Esophagus muscularis mucosa (tissue), 4 donors: ENCODE results near the gene INTS3. TPM values are rescaled to one million over a fixed set of nuclear protein-coding genes. Genes with fewer than 3 reads are reported as not detected.
A peak's percentile ranks its signal among the peaks of the same experiment; 100 is the strongest.

Experiments
- DNase-seq: peaks from one replicate; pipeline ENCODE4 v3.0.0-alpha.2; 2017; ENCODE audit errors: extremely low spot score
- H3K27ac ChIP-seq, 4 donors: fragments of 200-600 bp; sonication (generic); replicated peaks in 1 of 4; 1 replicate in 3 of 4; 2 replicates in 1 of 4; pipeline ENCODE4 v1.5.1; 2016 to 2019; ENCODE audit warnings: mild to moderate bottlenecking in 1 of 4
- H3K27me3 ChIP-seq, 4 donors: fragments of 200-600 bp; sonication (generic); one replicate each; pipeline versions ENCODE4 v1.5.1 to v1.6.0; 2016 to 2019
- H3K36me3 ChIP-seq, 4 donors: fragments of 200-600 bp; sonication (generic); one replicate each; pipeline ENCODE4 v1.5.1; 2016 to 2019
- H3K4me1 ChIP-seq, 4 donors: fragments of 200-600 bp; sonication (generic); one replicate each; pipeline ENCODE4 v1.5.1; 2016 to 2019
- H3K4me3 ChIP-seq, 4 donors: fragments of 200-600 bp; sonication (generic); 1 replicate in 2 of 4; 2 replicates in 2 of 4; pipeline ENCODE4 v1.5.1; 2016 to 2019; ENCODE audit warnings: mild to moderate bottlenecking in 4 of 4, moderate library complexity in 1 of 4
- H3K9me3 ChIP-seq, 4 donors: fragments of 200-600 bp; sonication (generic); 1 replicate in 3 of 4; 2 replicates in 1 of 4; pipeline ENCODE4 v1.5.1; 2016 to 2019
- EP300 ChIP-seq: sonication (generic); formaldehyde crosslinking; IDR thresholded peaks from one replicate; pipeline ENCODE4 v1.6.1; 2017; ENCODE audit warnings: antibody characterized with exemption
- POLR2A ChIP-seq: fragments of 450-650 bp; IDR thresholded peaks from one replicate; pipeline ENCODE4 v1.6.1; 2017; ENCODE audit warnings: antibody characterized with exemption, moderate library complexity, mild to moderate bottlenecking, low read depth
- POLR2AphosphoS5 ChIP-seq, 2 donors: sonication (generic); formaldehyde crosslinking; IDR thresholded peaks; one replicate each; pipeline ENCODE4 v1.6.1; 2017; ENCODE audit warnings: antibody characterized with exemption in 2 of 2
- WGBS: methylation state at CpG from one replicate; pipeline ENCODE4 v1.1.5; 2018; 5-methylcytosine and 5-hydroxymethylcytosine counted together
- intact Hi-C: fragments of 100-400 bp; cut with DNase I; formaldehyde crosslinking; loops from one replicate; pipeline ENCODE4 v1.15.1; 2023
- total RNA-seq, 4 donors: library from RNA; depleted of rRNA; stranded (reverse); fragments of >200 nt; gene quantifications; one replicate each; pipeline versions ENCODE4 v1.1.0 to v1.2.1, GENCODE V29; 2016
- TF ChIP-seq, protein P1 (sequence below), 3 experiments: fragments of 200-600 bp in 2 of 3; fragments of 450-650 bp in 1 of 3; sonication (generic) in 2 of 3; IDR thresholded peaks; one replicate each; pipeline ENCODE4 v1.5.1; 2017 to 2019; ENCODE audit warnings: antibody characterized with exemption in 3 of 3, mild to moderate bottlenecking in 2 of 3, moderate library complexity in 1 of 3

The INTS3 gene
- total RNA-seq, 4 donors from 2014 or later = 32.3 to 45.5 (median 38.9) TPM

DNA sequence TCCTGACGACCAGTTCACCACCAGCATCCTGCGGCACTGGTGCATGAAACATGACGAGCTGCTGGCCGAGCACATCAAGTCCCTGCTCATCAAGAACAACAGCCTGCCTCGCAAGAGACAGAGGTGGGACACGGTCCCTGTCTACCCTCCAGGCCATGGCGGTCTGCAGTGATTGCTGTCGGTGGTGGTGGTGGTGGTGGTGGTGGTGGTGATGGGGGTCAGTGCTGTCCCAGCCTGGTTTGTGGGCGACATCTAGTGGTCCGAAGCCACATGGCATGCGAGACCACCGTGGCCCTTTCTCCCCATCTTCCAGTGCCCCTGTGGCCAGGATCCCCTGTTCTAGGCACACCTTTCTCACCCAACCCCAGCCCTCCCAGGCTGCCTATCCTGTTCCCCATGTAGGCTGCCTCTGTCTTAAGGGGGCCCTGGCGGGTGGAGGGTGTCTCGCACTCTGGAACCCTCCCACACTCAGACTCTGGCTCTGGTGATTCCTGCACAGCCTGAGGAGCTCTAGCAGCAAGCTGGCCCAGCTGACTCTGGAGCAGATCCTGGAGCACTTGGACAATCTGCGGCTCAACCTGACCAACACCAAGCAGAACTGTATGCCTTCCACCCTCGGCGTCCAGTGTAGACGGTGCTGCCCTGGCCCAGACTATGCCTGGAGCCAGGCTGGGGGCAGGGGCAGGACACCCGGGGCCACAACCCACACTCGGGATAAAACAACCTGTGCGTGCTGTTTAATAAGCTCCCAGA, 44.2 kb downstream of the INTS3 start:
- H3K27ac ChIP-seq = peak overlapping the region; percentile 23 to 93 (median 45)
- TF ChIP-seq, protein P1, sequence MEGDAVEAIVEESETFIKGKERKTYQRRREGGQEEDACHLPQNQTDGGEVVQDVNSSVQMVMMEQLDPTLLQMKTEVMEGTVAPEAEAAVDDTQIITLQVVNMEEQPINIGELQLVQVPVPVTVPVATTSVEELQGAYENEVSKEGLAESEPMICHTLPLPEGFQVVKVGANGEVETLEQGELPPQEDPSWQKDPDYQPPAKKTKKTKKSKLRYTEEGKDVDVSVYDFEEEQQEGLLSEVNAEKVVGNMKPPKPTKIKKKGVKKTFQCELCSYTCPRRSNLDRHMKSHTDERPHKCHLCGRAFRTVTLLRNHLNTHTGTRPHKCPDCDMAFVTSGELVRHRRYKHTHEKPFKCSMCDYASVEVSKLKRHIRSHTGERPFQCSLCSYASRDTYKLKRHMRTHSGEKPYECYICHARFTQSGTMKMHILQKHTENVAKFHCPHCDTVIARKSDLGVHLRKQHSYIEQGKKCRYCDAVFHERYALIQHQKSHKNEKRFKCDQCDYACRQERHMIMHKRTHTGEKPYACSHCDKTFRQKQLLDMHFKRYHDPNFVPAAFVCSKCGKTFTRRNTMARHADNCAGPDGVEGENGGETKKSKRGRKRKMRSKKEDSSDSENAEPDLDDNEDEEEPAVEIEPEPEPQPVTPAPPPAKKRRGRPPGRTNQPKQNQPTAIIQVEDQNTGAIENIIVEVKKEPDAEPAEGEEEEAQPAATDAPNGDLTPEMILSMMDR (IDR thresholded peaks at IDR 0.05) = peak; percentile 38 to 58 (median 46)
- no peak for TF ChIP-seq EP300
- no peak overlapping the region for H3K4me3 ChIP-seq
- H3K9me3 ChIP-seq = no peaks in the 10 kb centered on the region
- no peaks in the 10 kb centered on the region for H3K27me3 ChIP-seq
- H3K4me1 ChIP-seq = peaks cover 63 to 72% (median 65%) of the 10 kb centered on the region in 4 donors
- intact Hi-C loops = no loop called here
- 68% methylated on average over 9 of the region's 21 CpGs for WGBS
- peaks cover 19 to 68% (median 62%) of the 10 kb centered on the region in 4 donors for H3K36me3 ChIP-seq
- no peak for DNase-seq

DNA sequence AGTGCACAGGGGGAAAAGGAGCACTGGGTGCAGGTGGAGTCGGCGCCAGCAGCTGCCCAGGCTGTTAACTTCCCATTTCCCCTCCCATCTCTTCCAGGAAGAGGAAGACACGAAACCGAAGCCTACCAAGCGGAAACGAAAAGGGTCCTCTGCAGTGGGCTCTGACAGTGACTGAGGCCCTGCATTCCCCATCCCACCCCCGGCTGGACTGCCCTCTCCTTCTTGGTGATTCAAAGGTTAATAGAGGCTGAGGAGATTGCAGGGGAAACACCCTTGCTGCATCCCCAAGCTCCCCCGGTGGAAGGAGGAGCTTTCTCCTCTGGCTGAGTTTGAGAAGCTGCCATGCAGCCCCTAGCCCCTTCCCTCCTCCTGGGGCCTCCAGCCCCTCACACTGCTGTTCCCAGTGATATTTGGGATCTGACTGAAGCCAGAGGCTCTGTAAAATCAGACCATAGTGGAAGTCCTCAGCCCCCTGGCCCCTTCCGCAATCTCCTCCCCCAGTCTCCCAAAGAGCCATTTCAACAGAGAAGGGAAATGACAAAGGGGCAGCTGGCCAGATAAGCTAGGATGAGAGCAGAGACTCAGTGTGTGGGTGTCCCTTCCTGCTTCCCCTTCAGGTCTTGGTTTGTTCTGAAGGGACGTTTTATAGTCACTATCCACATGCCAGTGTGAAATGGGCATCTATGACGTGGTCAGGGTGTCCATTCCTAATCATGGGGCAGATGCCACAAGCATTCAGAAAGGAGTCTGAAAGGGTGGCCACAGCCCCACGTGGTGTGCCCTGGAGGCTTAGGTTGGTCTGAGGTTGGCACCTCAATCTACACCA, 45.5 kb downstream of the INTS3 start:
- Histone ChIP-seq H3K27ac (peak overlapping the region; percentile 87 to 95 (median 91)), H3K27me3 (no peaks in the 10 kb centered on the region), H3K36me3 (peaks cover 8 to 55% (median 49%) of the 10 kb centered on the region in 4 donors), H3K9me3 (no peaks in the 10 kb centered on the region), H3K4me1 (peaks cover 76 to 85% (median 78%) of the 10 kb centered on the region in 4 donors), H3K4me3 (no peak overlapping the region)
- intact Hi-C loops = no loop called here
- no peak for DNase-seq
- WGBS = 71% methylated on average over 11 of the region's 12 CpGs
- TF ChIP-seq, protein P1 (IDR thresholded peaks at IDR 0.05) = no peak
- TF ChIP-seq EP300 (no peak), POLR2A (no peak), POLR2AphosphoS5 (IDR thresholded peaks at IDR 0.05) (no peak)

DNA sequence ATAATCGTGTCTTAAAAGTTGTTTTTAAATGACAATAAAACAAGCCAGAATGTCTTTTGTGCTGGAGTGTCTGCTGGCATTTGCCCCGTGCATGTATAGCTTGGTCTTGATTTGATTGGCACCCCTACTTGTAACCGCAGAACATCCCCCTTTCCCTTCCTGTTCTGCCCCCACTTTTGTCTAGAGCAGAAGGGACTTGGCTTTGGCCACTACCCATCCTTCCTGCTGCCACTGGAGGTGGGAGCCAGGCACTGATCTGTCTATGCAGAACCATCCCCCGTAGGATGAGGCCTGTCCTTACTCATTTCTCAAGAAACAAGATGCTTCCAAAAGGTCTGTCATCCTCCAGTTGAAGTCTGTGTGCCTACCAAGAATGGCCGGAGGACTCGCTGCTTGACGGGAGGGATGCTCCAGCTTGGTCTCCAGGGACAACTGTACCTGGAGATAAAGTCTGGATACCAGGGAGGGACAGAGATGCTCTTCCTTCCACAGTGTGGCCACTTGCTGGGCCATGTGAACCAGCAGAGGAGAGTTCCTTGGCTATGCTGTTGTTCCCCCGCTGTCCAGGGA, 46.3 kb downstream of the INTS3 start:
- peak overlapping the region; percentile 87 to 95 (median 91) for H3K27ac ChIP-seq
- H3K4me1 ChIP-seq = peaks cover 80 to 88% (median 84%) of the 10 kb centered on the region in 4 donors
- TF ChIP-seq POLR2AphosphoS5 (IDR thresholded peaks at IDR 0.05) (no peak), EP300 (no peak), POLR2A (no peak)
- TF ChIP-seq, protein P1 (IDR thresholded peaks at IDR 0.05) = no peak
- intact Hi-C loops = no loop called here
- H3K4me3 ChIP-seq = peak overlapping the region in 3 of 4 donors; percentile 77 to 85 (median 82)
- H3K36me3 ChIP-seq = peaks cover 5 to 50% (median 44%) of the 10 kb centered on the region in 4 donors
- whole genome bisulfite sequencing = 67% methylated on average over 8 of the region's 8 CpGs
- DNase-seq = no peak
- H3K27me3 ChIP-seq = no peaks in the 10 kb centered on the region
- H3K9me3 ChIP-seq = no peaks in the 10 kb centered on the region

DNA sequence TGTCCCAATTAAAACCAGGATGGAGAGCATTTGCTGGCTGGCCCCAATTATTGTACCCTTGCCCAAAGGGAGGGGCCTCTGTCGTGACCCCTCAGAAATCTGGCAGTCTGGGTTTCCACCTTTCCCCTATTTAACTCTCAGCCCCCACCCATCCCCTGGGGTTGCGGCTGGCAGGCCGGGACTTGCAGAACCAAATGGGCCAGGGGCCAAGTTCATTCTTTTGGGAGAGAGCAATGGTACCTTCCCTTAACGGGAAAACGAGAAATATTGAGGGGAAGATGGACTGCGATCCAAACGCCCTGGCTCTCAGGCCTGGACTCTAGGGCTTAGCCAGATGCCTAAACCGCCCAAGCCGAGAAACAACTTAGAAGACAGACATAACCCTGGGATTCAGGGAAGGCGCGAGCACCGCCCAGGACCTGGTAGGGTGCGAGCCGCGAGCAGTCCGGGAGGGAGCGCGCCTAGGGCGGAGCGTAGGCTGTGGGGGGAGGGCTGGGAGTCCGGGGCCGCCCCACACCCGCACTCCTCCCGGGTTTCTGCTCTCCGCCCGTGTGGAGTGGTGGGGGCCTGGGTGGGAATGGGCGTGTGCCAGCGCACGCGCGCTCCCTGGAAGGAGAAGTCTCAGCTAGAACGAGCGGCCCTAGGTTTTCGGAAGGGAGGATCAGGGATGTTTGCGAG, 47.1 kb downstream of the INTS3 start, which contains the start of gene SLC27A3:
Gene SLC27A3, plus strand, starts transcription at position 628 of the 678 bp plus-strand sequence. CDS start 91 bp downstream, outside the sequence.
- H3K27me3 ChIP-seq = no peaks in the 10 kb centered on the region
- no peaks in the 10 kb centered on the region for H3K9me3 ChIP-seq
- intact Hi-C loops = no loop called here
- peak within 1 kb of the TSS; percentile 87 to 95 (median 91) for H3K27ac ChIP-seq
- TF ChIP-seq, protein P1 (IDR thresholded peaks at IDR 0.05) = peak in 1 of 3 experiments; percentile 4
- peak; percentile 22 to 27 for TF ChIP-seq POLR2AphosphoS5 (IDR thresholded peaks at IDR 0.05)
- no peak for TF ChIP-seq POLR2A
- TF ChIP-seq EP300 = no peak
- peaks cover 5 to 49% (median 40%) of the 10 kb centered on the region in 4 donors for H3K36me3 ChIP-seq
- 3% methylated on average over 25 of the region's 35 CpGs for WGBS
- peak; percentile 94 for DNase-seq
- peak within 1 kb of the TSS; percentile 77 to 85 (median 82) for H3K4me3 ChIP-seq
- H3K4me1 ChIP-seq = peaks cover 84 to 91% (median 87%) of the 10 kb centered on the region in 4 donors
